ENCODE results near the gene TMEM151B. TPM values are rescaled to one million over a fixed set of nuclear protein-coding genes. Genes with fewer than 3 reads are reported as not detected.

TMEM151B gene
- total and polyA plus RNA-seq, 2 of the 13 experiments (the other 11 are each of a cell fraction or from before 2014, with no cell fraction given) = not detected

GRCh38 chr6:44315516-44315915, 45.3 kb downstream of the TMEM151B start:
- no peak for ATAC-seq
- intact Hi-C loops (cut with micrococcal nuclease; ENCODE audit: unreplicated experiment) = no loop called here
- BruUV-seq (replicated peaks) = no TSS peak
- TF ChIP-seq THRA (CRISPR knock-in tag; IDR thresholded peaks at IDR 0.05; ENCODE audit: borderline replicate concordance) (no peak), KLF13 (CRISPR knock-in tag; IDR thresholded peaks at IDR 0.05) (no peak), MBD4 (IDR thresholded peaks at IDR 0.05; ENCODE audit: borderline replicate concordance, low read length) (no peak), STAT6 (CRISPR knock-in tag; IDR thresholded peaks at IDR 0.05; ENCODE audit: borderline replicate concordance) (no peak), TCF7 (IDR thresholded peaks at IDR 0.05; ENCODE audit: low read depth) (no peak), ZNF333 (CRISPR knock-in tag; IDR thresholded peaks at IDR 0.05; ENCODE audit: borderline replicate concordance) (no peak), ZNF576 (CRISPR knock-in tag; IDR thresholded peaks at IDR 0.05) (no peak), ZNF382 (CRISPR knock-in tag; IDR thresholded peaks at IDR 0.05; ENCODE audit: borderline replicate concordance) (no peak), RERE (CRISPR knock-in tag; IDR thresholded peaks at IDR 0.05; ENCODE audit: low read depth) (no peak), ZSCAN25 (CRISPR knock-in tag; IDR thresholded peaks at IDR 0.05) (no peak), ZNF704 (CRISPR knock-in tag; IDR thresholded peaks at IDR 0.05; ENCODE audit: borderline replicate concordance) (no peak)

More at GRCh38 chr6:44315516-44315915, 45.3 kb downstream of the TMEM151B start:
- H3K4me1 ChIP-seq (ENCODE audit: insufficient read depth, low read length) = peaks cover 22% of the 10 kb centered on the region
- in situ Hi-C loops (cut with HindIII; ENCODE audit: extremely low pct_ligation_motif_present, low pct_unique_long_range_greater_than_20kb) = no loop called here
- peaks cover 10 to 16% of the 10 kb centered on the region in 2 experiments; a peak in 4 of 5 replicates for H3K36me3 ChIP-seq (replicated peaks in 1 of 2; ENCODE audit: control insufficient read depth in 1 of 2, insufficient read depth in 2 of 2, low read length in 2 of 2)
- FAIRE-seq (no peak), DNase-seq (ENCODE audit: low spot score) (no peak)
- no peak overlapping the region for H3K4me2 ChIP-seq (ENCODE audit: low read depth, low read length)
- H3K4me3 ChIP-seq (replicated peaks in 1 of 3; ENCODE audit: insufficient read depth in 1 of 3, low read depth in 2 of 3, low read length in 3 of 3) = no peak overlapping the region
- ChIA-PET CTCF (ENCODE audit: low intra/inter-chr PET ratio, low total read pairs) (no interaction called here), POLR2A (no interaction called here)
- H2AFZ ChIP-seq (ENCODE audit: low read length) = no peak overlapping the region
- no peaks in the 10 kb centered on the region for H3K9me3 ChIP-seq (ENCODE audit: low read length)
- WGBS (ENCODE audit: low lambda C conversion rate) = 35% methylated on average over 3 of the region's 3 CpGs
- peaks cover 15% of the 10 kb centered on the region for H3K79me2 ChIP-seq (ENCODE audit: insufficient read depth, low read length)
- peaks cover 3 to 40% of the 10 kb centered on the region in 2 experiments; a peak in 4 of 5 replicates for H3K27me3 ChIP-seq (ENCODE audit: control insufficient read depth in 1 of 2, insufficient read depth in 2 of 2, low read length in 2 of 2)
- H3K9ac ChIP-seq (ENCODE audit: insufficient read depth, low read depth, low read length) = no peak overlapping the region
- H3K27ac ChIP-seq (ENCODE audit: extremely low read length, insufficient read depth, low read length) = no peak overlapping the region
- H4K20me1 ChIP-seq (ENCODE audit: insufficient read depth, low read length) = no peaks in the 10 kb centered on the region

Measured in HepG2 (cell line).